Hepatocyte (in vitro differentiated cells): Measurements from ENCODE around the gene PSME4. TPM values are rescaled to one million over a fixed set of nuclear protein-coding genes. Genes with fewer than 3 reads are reported as not detected.
"Not testable (repeated sequence)": the region's sequence is repeated elsewhere in the genome, so short reads cannot be mapped to it uniquely, and the experiment has no call there.

Source experiments
- DNase-seq: peaks from one replicate; pipeline ENCODE4 v3.0.0-alpha.2; 2016; ENCODE audit warnings: low spot score
- H2AFZ ChIP-seq: fragments of 200-600 bp; sonication (generic); 2 replicates; pipeline ENCODE4 v1.6.0; 2016; ENCODE audit warnings: antibody characterized with exemption, mild to moderate bottlenecking
- H3K27ac ChIP-seq: fragments of 200-600 bp; sonication (generic); 2 replicates; pipeline ENCODE4 v1.5.1; 2016; ENCODE audit warnings: mild to moderate bottlenecking
- H3K27me3 ChIP-seq: fragments of 200-600 bp; sonication (generic); 2 replicates; pipeline ENCODE4 v1.6.1; 2016
- H3K36me3 ChIP-seq: fragments of 200-600 bp; sonication (generic); replicated peaks from 2 replicates; pipeline ENCODE4 v1.5.1; 2016; ENCODE audit warnings: low read depth; ENCODE audit not compliant: insufficient read depth
- H3K4me1 ChIP-seq: fragments of 200-600 bp; sonication (generic); 2 replicates; pipeline ENCODE4 v1.5.1; 2016; ENCODE audit warnings: mild to moderate bottlenecking, moderate library complexity; ENCODE audit not compliant: insufficient read depth
- H3K4me2 ChIP-seq: fragments of 200-600 bp; sonication (generic); 2 replicates; pipeline ENCODE4 v1.6.0; 2016
- H3K4me3 ChIP-seq: fragments of 200-600 bp; sonication (generic); 2 replicates; pipeline ENCODE4 v1.5.1; 2016; ENCODE audit warnings: mild to moderate bottlenecking
- H3K79me2 ChIP-seq: fragments of 200-600 bp; sonication (generic); 2 replicates; pipeline ENCODE4 v1.6.0; 2017; ENCODE audit warnings: mild to moderate bottlenecking
- H3K9me2 ChIP-seq: fragments of 200-600 bp; sonication (generic); replicated peaks from 2 replicates; pipeline ENCODE4 v1.6.0; 2017; ENCODE audit warnings: mild to moderate bottlenecking; ENCODE audit not compliant: insufficient read depth
- H3K9me3 ChIP-seq: fragments of 200-600 bp; sonication (generic); 2 replicates; pipeline ENCODE4 v1.5.1; 2016; ENCODE audit warnings: low read depth, mild to moderate bottlenecking
- H4K20me1 ChIP-seq: fragments of 200-600 bp; sonication (generic); 2 replicates; pipeline ENCODE4 v1.6.0; 2016; ENCODE audit warnings: mild to moderate bottlenecking; ENCODE audit not compliant: insufficient read depth, poor library complexity, severe bottlenecking
- CTCF ChIP-seq: fragments of 200-600 bp; sonication (generic); IDR thresholded peaks from 2 replicates; pipeline ENCODE4 v1.5.1; 2016; ENCODE audit warnings: antibody characterized with exemption, mild to moderate bottlenecking; ENCODE audit not compliant: poor library complexity
- EZH2 ChIP-seq: fragments of 200-600 bp; sonication (generic); IDR thresholded peaks from 2 replicates; pipeline ENCODE4 v1.6.1; 2016; ENCODE audit warnings: antibody characterized with exemption, mild to moderate bottlenecking, borderline replicate concordance
- EZH2phosphoT487 ChIP-seq: fragments of 200-600 bp; sonication (generic); IDR thresholded peaks from one replicate; pipeline ENCODE4 v1.6.1; 2018; ENCODE audit warnings: antibody characterized with exemption, mild to moderate bottlenecking, low read depth, moderate library complexity; ENCODE audit not compliant: unreplicated experiment, severe bottlenecking
- WGBS: methylation state at CpG from one replicate; pipeline ENCODE4 v1.1.6; 2016; ENCODE audit warnings: low lambda C conversion rate; ENCODE audit errors: missing lambda C conversion rate; 5-methylcytosine and 5-hydroxymethylcytosine counted together
- polyA plus RNA-seq: library from polyadenylated mRNA; unstranded; fragments of >200 nt; fragmentation: Nextera tagmentation; extraction: Ambion mirVana; gene quantifications from 2 replicates; pipeline ENCODE4 v1.2.1, GENCODE V29; 2016
- total RNA-seq: library from RNA; depleted of rRNA; stranded (reverse); fragments of >200 nt; gene quantifications from 2 replicates; pipeline ENCODE4 v1.2.3, GENCODE V29; 2014

Gene PSME4
- total and polyA plus RNA-seq, 2 experiments from 2014 or later, result 12.7 to 53.1 TPM

GRCh38 chr2:53938904-53939303, 31.9 kb downstream of the PSME4 start:
- Histone ChIP-seq H3K4me1 (no peaks in the 10 kb centered on the region), H3K79me2 (peaks cover 5% of the 10 kb centered on the region), H4K20me1 (no peaks in the 10 kb centered on the region), H2AFZ (no peak overlapping the region), H3K4me3 (no peak overlapping the region), H3K9me3 (no peaks in the 10 kb centered on the region), H3K27ac (no peak overlapping the region), H3K36me3 (no peaks in the 10 kb centered on the region), H3K27me3 (no peaks in the 10 kb centered on the region), H3K4me2 (no peak overlapping the region), H3K9me2 (no peaks in the 10 kb centered on the region)
- DNase-seq, result no peak
- 97% methylated on average over 3 of the region's 3 CpGs for WGBS
- TF ChIP-seq EZH2phosphoT487, result no peak

GRCh38 chr2:53933329-53933728, 37.5 kb downstream of the PSME4 start:
- no peak overlapping the region for H3K4me2 ChIP-seq
- H4K20me1 ChIP-seq, result no peaks in the 10 kb centered on the region
- H3K36me3 ChIP-seq, result no peaks in the 10 kb centered on the region
- no peak for DNase-seq
- H3K4me3 ChIP-seq, result no peak overlapping the region
- WGBS, result 96% methylated on average over 8 of the region's 8 CpGs
- H2AFZ ChIP-seq, result no peak overlapping the region
- H3K79me2 ChIP-seq, result no peaks in the 10 kb centered on the region
- no peaks in the 10 kb centered on the region for H3K9me2 ChIP-seq
- TF ChIP-seq CTCF, result no peak
- no peak for TF ChIP-seq EZH2
- TF ChIP-seq EZH2phosphoT487, result no peak
- H3K4me1 ChIP-seq, result no peaks in the 10 kb centered on the region
- no peaks in the 10 kb centered on the region for H3K27me3 ChIP-seq
- H3K9me3 ChIP-seq, result no peaks in the 10 kb centered on the region
- H3K27ac ChIP-seq, result no peak overlapping the region

- not testable (repeated sequence) for H3K4me2 ChIP-seq, DNase-seq, H2AFZ ChIP-seq, H3K27me3 ChIP-seq, H3K4me3 ChIP-seq, H3K9me3 ChIP-seq, H4K20me1 ChIP-seq, H3K4me1 ChIP-seq, H3K27ac ChIP-seq, H3K9me2 ChIP-seq, H3K79me2 ChIP-seq, H3K36me3 ChIP-seq
- 96% methylated on average over 8 of the region's 8 CpGs for WGBS
Measured at GRCh38 chr2:53926321-53926720, 44.5 kb downstream of the PSME4 start.

GRCh38 chr2:53913721-53914120, 57.1 kb downstream of the PSME4 start:
- H3K9me2 ChIP-seq, result no peaks in the 10 kb centered on the region
- no peak overlapping the region for H2AFZ ChIP-seq
- no peaks in the 10 kb centered on the region for H4K20me1 ChIP-seq
- no peaks in the 10 kb centered on the region for H3K36me3 ChIP-seq
- peaks cover 3% of the 10 kb centered on the region for H3K79me2 ChIP-seq
- no peak for DNase-seq
- H3K4me3 ChIP-seq, result no peak overlapping the region
- no peak overlapping the region for H3K27ac ChIP-seq
- no peaks in the 10 kb centered on the region for H3K27me3 ChIP-seq
- no peak overlapping the region for H3K4me2 ChIP-seq
- TF ChIP-seq EZH2, result no peak
- no peak for TF ChIP-seq EZH2phosphoT487
- no peak for TF ChIP-seq CTCF
- no peaks in the 10 kb centered on the region for H3K4me1 ChIP-seq
- H3K9me3 ChIP-seq, result no peaks in the 10 kb centered on the region
- 92% methylated on average over 3 of the region's 3 CpGs for WGBS
